Liver (tissue), 3 donors: Measurements from ENCODE around the gene LARGE1.

ENCODE experiments used
- ATF3 ChIP-seq: IDR thresholded peaks from 2 replicates; pipeline ENCODE4 v1.6.1; 2016; ENCODE audit warnings: antibody characterized with exemption
- CTCF ChIP-seq: fragments of 150-350 bp; IDR thresholded peaks from 2 replicates; pipeline ENCODE4 v1.5.1; 2017; ENCODE audit warnings: improper control_type of control experiment, low read depth, low read length; ENCODE audit not compliant: missing input control
- MAX ChIP-seq: IDR thresholded peaks from 2 replicates; pipeline ENCODE4 v1.6.1; 2016; ENCODE audit warnings: antibody characterized with exemption
- TAF1 ChIP-seq: conservative IDR thresholded peaks from 2 replicates; pipeline ENCODE4 v1.6.1; 2016; ENCODE audit warnings: antibody characterized with exemption, mild to moderate bottlenecking
- YY1 ChIP-seq: IDR thresholded peaks from 2 replicates; pipeline ENCODE4 v1.6.1; 2016; ENCODE audit warnings: antibody characterized with exemption, mild to moderate bottlenecking
- donor health status: healthy.
- donor health status: healthy.

GRCh38 chr22:33737662-33738061 lies 182.6 kb downstream of the LARGE1 start:
- TF ChIP-seq CTCF (no peak), YY1 (no peak), MAX (no peak), ATF3 (no peak), TAF1 (no peak)
